ENCODE data around the gene LIN28A.
A peak's percentile ranks its signal among the peaks of the same experiment; 100 is the strongest.

LIN28A gene

GRCh38 chr1:26376050-26376449, 34.6 kb upstream of the LIN28A start:
- H3K9me3 ChIP-seq (replicated peaks; ENCODE audit: insufficient read depth, low read length): no peaks in the 10 kb centered on the region
- H4K20me1 ChIP-seq (ENCODE audit: insufficient read depth, low read length): no peaks in the 10 kb centered on the region
- H3K9ac ChIP-seq (ENCODE audit: low read length): no peak overlapping the region
- H3K4me3 ChIP-seq (ENCODE audit: low read length): no peak overlapping the region
- DNase-seq: no peak
- no peak overlapping the region for H3K4me2 ChIP-seq (ENCODE audit: low read depth, low read length)
- TF ChIP-seq EZH2phosphoT487 (IDR thresholded peaks at IDR 0.05; ENCODE audit: low read length) (no peak), EZH2 (optimal IDR thresholded peaks at IDR 0.05; ENCODE audit: low read depth, low read length) (no peak), CTCF (IDR thresholded peaks at IDR 0.05; ENCODE audit: low read length) (no peak)
- H3K27ac ChIP-seq (ENCODE audit: low read length): no peak overlapping the region
- H3K36me3 ChIP-seq (replicated peaks; ENCODE audit: insufficient read depth, low read length): no peaks in the 10 kb centered on the region
- no peaks in the 10 kb centered on the region for H3F3A ChIP-seq (ENCODE audit: insufficient read depth, low read length)
- H3K79me2 ChIP-seq (ENCODE audit: low read length): no peaks in the 10 kb centered on the region
- 0 out of 2 replicates have a peak, but pooled peaks cover 6% of the 10 kb centered on the region for H3K27me3 ChIP-seq (replicated peaks; ENCODE audit: insufficient read depth, low read length)
- H3K9me2 ChIP-seq (replicated peaks; ENCODE audit: insufficient read depth, low read length): no peaks in the 10 kb centered on the region
- no peak overlapping the region for H2AFZ ChIP-seq (ENCODE audit: low read length)
- peaks cover 8% of the 10 kb centered on the region for H3K4me1 ChIP-seq (ENCODE audit: low read length)

GRCh38 chr1:26378088-26378878, 32.3 kb upstream of the LIN28A start:
- no peak overlapping the region for H3K4me3 ChIP-seq (ENCODE audit: low read length)
- no peaks in the 10 kb centered on the region for H3K36me3 ChIP-seq (replicated peaks; ENCODE audit: insufficient read depth, low read length)
- no peaks in the 10 kb centered on the region for H3K9me2 ChIP-seq (replicated peaks; ENCODE audit: insufficient read depth, low read length)
- peaks cover 8% of the 10 kb centered on the region for H3K4me1 ChIP-seq (ENCODE audit: low read length)
- no peak overlapping the region for H3K27ac ChIP-seq (ENCODE audit: low read length)
- TF ChIP-seq CTCF (IDR thresholded peaks at IDR 0.05; ENCODE audit: low read length) (no peak), EZH2 (optimal IDR thresholded peaks at IDR 0.05; ENCODE audit: low read depth, low read length) (no peak)
- peak; percentile 49 for DNase-seq
- no peaks in the 10 kb centered on the region for H3F3A ChIP-seq (ENCODE audit: insufficient read depth, low read length)
- H3K27me3 ChIP-seq (replicated peaks; ENCODE audit: insufficient read depth, low read length): 0 out of 2 replicates have a peak, but pooled peaks cover 6% of the 10 kb centered on the region
- H3K9me3 ChIP-seq (replicated peaks; ENCODE audit: insufficient read depth, low read length): no peaks in the 10 kb centered on the region
- H3K4me2 ChIP-seq (ENCODE audit: low read depth, low read length): peak overlapping the region; percentile 2; the same call in 1 of the 2 replicates
- H3K9ac ChIP-seq (ENCODE audit: low read length): no peak overlapping the region
- no peaks in the 10 kb centered on the region for H3K79me2 ChIP-seq (ENCODE audit: low read length)
- H2AFZ ChIP-seq (ENCODE audit: low read length): no peak overlapping the region
- no peaks in the 10 kb centered on the region for H4K20me1 ChIP-seq (ENCODE audit: insufficient read depth, low read length)

- Histone ChIP-seq H3K4me3 (ENCODE audit: low read length) (no peak overlapping the region), H3F3A (ENCODE audit: insufficient read depth, low read length) (no peaks in the 10 kb centered on the region), H3K9ac (ENCODE audit: low read length) (no peak overlapping the region), H2AFZ (ENCODE audit: low read length) (no peak overlapping the region), H3K4me2 (ENCODE audit: low read depth, low read length) (no peak overlapping the region), H3K9me2 (replicated peaks; ENCODE audit: insufficient read depth, low read length) (no peaks in the 10 kb centered on the region), H3K36me3 (replicated peaks; ENCODE audit: insufficient read depth, low read length) (no peaks in the 10 kb centered on the region), H3K27ac (ENCODE audit: low read length) (no peak overlapping the region), H4K20me1 (ENCODE audit: insufficient read depth, low read length) (no peaks in the 10 kb centered on the region), H3K4me1 (ENCODE audit: low read length) (peaks cover 8% of the 10 kb centered on the region), H3K9me3 (replicated peaks; ENCODE audit: insufficient read depth, low read length) (no peaks in the 10 kb centered on the region), H3K79me2 (ENCODE audit: low read length) (no peaks in the 10 kb centered on the region), H3K27me3 (replicated peaks; ENCODE audit: insufficient read depth, low read length) (0 out of 2 replicates have a peak, but pooled peaks cover 3% of the 10 kb centered on the region)
- TF ChIP-seq EZH2 (optimal IDR thresholded peaks at IDR 0.05; ENCODE audit: low read depth, low read length) (no peak), EZH2phosphoT487 (IDR thresholded peaks at IDR 0.05; ENCODE audit: low read length) (no peak), CTCF (IDR thresholded peaks at IDR 0.05; ENCODE audit: low read length) (no peak)
- no peak for DNase-seq
Observed at GRCh38 chr1:26378879-26379251, 31.8 kb upstream of the LIN28A start.

Measured in MM.1S (cell line).